T-helper 1 cell (primary cell): ENCODE data around the gene SEPTIN8.

Source experiments
- DNase-seq, 5 donors: peaks; one replicate each; pipeline ENCODE4 v3.0.0-alpha.2; 2012 to 2020

The SEPTIN8 gene

GRCh38 chr5:132763181-132764036 lies 13.6 kb downstream of the SEPTIN8 start:
- no peak for DNase-seq

GRCh38 chr5:132762246-132763000 lies 14.6 kb downstream of the SEPTIN8 start:
- no peak for DNase-seq

GRCh38 chr5:132761321-132762240 lies 15.5 kb downstream of the SEPTIN8 start:
- DNase-seq = no peak

- DNase-seq = no peak
These were observed 16.3 kb downstream of the SEPTIN8 start for GRCh38 chr5:132760601-132761317.

GRCh38 chr5:132760049-132760420 lies 17.0 kb downstream of the SEPTIN8 start:
- DNase-seq = no peak

GRCh38 chr5:132759114-132760048 lies 17.7 kb downstream of the SEPTIN8 start:
- DNase-seq = no peak

- DNase-seq = no peak
These were observed 18.6 kb downstream of the SEPTIN8 start for GRCh38 chr5:132758451-132758850.

- DNase-seq = no peak
These were observed 20.5 kb downstream of the SEPTIN8 start for GRCh38 chr5:132756542-132756941.

GRCh38 chr5:132754947-132755346 lies 22.1 kb downstream of the SEPTIN8 start:
- no peak for DNase-seq

GRCh38 chr5:132754111-132754510 lies 22.9 kb downstream of the SEPTIN8 start:
- no peak for DNase-seq

- DNase-seq = no peak
These were observed 23.7 kb downstream of the SEPTIN8 start for GRCh38 chr5:132753135-132753987.

- no peak for DNase-seq
These were observed 24.4 kb downstream of the SEPTIN8 start for GRCh38 chr5:132752581-132753125.

- no peak for DNase-seq
These were observed 25.0 kb downstream of the SEPTIN8 start for GRCh38 chr5:132751971-132752580.

GRCh38 chr5:132751444-132751843 lies 25.6 kb downstream of the SEPTIN8 start:
- DNase-seq = peak in 1 of 5 donors; percentile 69

- DNase-seq = no peak
These were observed 26.4 kb downstream of the SEPTIN8 start for GRCh38 chr5:132750471-132751230.

GRCh38 chr5:132749506-132749905 lies 27.5 kb downstream of the SEPTIN8 start:
- no peak for DNase-seq

- DNase-seq = no peak
These were observed 28.5 kb downstream of the SEPTIN8 start for GRCh38 chr5:132748522-132749000.
